ENCODE measurements around the gene UNC5B. TPM values are rescaled to one million over a fixed set of nuclear protein-coding genes. Genes with fewer than 3 reads are reported as not detected.

The UNC5B gene
- total RNA-seq, 1 experiment from 2014 or later: 22.0 TPM

DNA sequence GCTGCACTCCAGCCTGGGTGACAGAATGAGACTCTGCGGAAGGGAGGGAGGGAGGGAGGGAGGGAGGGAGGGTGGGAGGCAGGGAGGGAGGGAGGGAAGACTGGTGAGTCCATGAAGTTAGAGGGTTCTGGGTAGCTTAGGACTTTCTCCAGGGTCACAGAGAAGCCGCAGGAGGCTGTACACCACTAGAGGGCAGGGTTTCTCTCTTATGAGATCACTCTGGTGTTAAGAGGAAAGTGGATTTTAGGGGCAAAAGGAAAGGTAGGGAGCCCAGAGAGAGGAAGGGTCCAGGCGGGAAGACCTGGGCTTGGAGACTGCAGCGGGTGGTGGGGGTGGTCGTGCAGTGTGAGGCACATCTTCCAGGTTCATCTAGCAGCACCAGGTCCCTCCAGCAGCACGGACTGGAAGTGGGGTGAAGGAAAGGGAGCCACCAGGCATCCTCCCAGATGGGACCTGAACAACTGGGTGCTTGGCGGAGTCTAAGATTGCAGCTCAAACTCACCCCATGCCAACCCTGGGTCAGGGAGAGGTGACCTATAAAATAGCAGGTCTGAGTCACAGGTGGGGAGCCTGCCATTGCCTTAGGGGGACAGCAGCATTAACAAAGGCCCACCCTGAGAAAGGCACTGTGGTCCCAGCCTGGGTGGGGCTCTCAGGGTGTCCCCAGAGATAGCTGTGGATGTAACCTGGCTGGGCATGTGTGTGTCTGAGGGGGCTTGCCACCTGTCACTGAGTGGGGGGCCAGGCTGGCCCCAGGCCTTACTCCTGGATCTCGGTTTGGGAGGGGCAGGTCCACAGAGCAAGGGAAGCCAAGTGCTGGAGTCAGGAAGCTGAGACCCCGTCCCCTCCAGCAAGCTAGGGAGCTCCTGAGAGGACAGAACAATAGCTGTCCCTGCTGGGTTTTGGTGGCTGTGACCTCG, 58.2 kb downstream of the UNC5B start:
- DNase-seq (ENCODE audit: low read depth, low spot score) (peak; percentile 68), ATAC-seq (peak; percentile 91)
- Histone ChIP-seq H3K9me3 (ENCODE audit: control insufficient read depth in 1 of 2, insufficient read depth in 1 of 2, low read depth in 1 of 2, low read length in 2 of 2) (no peaks in the 10 kb centered on the region), H3K4me2 (ENCODE audit: low read length) (peak overlapping the region; percentile 20; the same call in 1 of the 2 replicates), H3K4me1 (ENCODE audit: control insufficient read depth in 1 of 2, insufficient read depth in 2 of 2, low read length in 2 of 2) (peaks cover 24 to 34% of the 10 kb centered on the region in 2 experiments; a peak in 3 of 4 replicates), H3K79me2 (ENCODE audit: insufficient read depth, low read length) (no peaks in the 10 kb centered on the region), H3K36me3 (ENCODE audit: control insufficient read depth in 1 of 2, insufficient read depth in 2 of 2, low read length in 2 of 2) (no peaks in the 10 kb centered on the region), H3K27me3 (ENCODE audit: insufficient read depth, low read length) (no peaks in the 10 kb centered on the region), H3K9ac (ENCODE audit: low read length) (no peak overlapping the region), H4K20me1 (ENCODE audit: insufficient read depth) (no peaks in the 10 kb centered on the region), H3K4me3 (replicated peaks in 1 of 2; ENCODE audit: low read depth in 1 of 2, low read length in 2 of 2) (no peak overlapping the region), H2AFZ (ENCODE audit: low read depth, low read length, poor library complexity, severe bottlenecking) (no peak overlapping the region), H3K9me2 (ENCODE audit: insufficient read depth) (no peaks in the 10 kb centered on the region), H3K27ac (ENCODE audit: low read depth, low read length) (no peak overlapping the region)
- no TSS peak for BruUV-seq (replicated peaks)
- TF ChIP-seq RAD21 (IDR thresholded peaks at IDR 0.05; ENCODE audit: low read depth) (peak; percentile 57), ELF1 (IDR thresholded peaks at IDR 0.05; ENCODE audit: borderline replicate concordance, low read depth) (no peak), SRF (IDR thresholded peaks at IDR 0.05; ENCODE audit: low read depth) (no peak), SP1 (IDR thresholded peaks at IDR 0.05; ENCODE audit: low read depth) (no peak), YY1 (IDR thresholded peaks at IDR 0.05; ENCODE audit: extremely low read depth, insufficient replicate concordance, low read depth, low read length) (peak; percentile 27), EZH2 (IDR thresholded peaks at IDR 0.05) (no peak), JUND (IDR thresholded peaks at IDR 0.05) (no peak), CEBPB (IDR thresholded peaks at IDR 0.05; ENCODE audit: low read depth) (no peak), FOSL1 (IDR thresholded peaks at IDR 0.05; ENCODE audit: low read depth) (no peak), POLR2A (IDR thresholded peaks at IDR 0.05; ENCODE audit: borderline replicate concordance, extremely low read depth, insufficient read depth, insufficient read length) (no peak), EZH2phosphoT487 (IDR thresholded peaks at IDR 0.05; ENCODE audit: borderline replicate concordance) (no peak)
- TF ChIP-seq, protein P1, sequence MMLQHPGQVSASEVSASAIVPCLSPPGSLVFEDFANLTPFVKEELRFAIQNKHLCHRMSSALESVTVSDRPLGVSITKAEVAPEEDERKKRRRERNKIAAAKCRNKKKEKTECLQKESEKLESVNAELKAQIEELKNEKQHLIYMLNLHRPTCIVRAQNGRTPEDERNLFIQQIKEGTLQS (IDR thresholded peaks at IDR 0.05): no peak
- TF ChIP-seq, protein P2, sequence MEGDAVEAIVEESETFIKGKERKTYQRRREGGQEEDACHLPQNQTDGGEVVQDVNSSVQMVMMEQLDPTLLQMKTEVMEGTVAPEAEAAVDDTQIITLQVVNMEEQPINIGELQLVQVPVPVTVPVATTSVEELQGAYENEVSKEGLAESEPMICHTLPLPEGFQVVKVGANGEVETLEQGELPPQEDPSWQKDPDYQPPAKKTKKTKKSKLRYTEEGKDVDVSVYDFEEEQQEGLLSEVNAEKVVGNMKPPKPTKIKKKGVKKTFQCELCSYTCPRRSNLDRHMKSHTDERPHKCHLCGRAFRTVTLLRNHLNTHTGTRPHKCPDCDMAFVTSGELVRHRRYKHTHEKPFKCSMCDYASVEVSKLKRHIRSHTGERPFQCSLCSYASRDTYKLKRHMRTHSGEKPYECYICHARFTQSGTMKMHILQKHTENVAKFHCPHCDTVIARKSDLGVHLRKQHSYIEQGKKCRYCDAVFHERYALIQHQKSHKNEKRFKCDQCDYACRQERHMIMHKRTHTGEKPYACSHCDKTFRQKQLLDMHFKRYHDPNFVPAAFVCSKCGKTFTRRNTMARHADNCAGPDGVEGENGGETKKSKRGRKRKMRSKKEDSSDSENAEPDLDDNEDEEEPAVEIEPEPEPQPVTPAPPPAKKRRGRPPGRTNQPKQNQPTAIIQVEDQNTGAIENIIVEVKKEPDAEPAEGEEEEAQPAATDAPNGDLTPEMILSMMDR (IDR thresholded peaks at IDR 0.05 in 2 of 3, conservative IDR thresholded peaks at IDR 0.05 in 1 of 3; ENCODE audit: borderline replicate concordance in 1 of 3, insufficient read depth in 1 of 3, low read depth in 2 of 3, low read length in 2 of 3): peak; percentile 32 to 85 (median 65); a peak in 5 of 6 replicates
- TF ChIP-seq, protein P3, sequence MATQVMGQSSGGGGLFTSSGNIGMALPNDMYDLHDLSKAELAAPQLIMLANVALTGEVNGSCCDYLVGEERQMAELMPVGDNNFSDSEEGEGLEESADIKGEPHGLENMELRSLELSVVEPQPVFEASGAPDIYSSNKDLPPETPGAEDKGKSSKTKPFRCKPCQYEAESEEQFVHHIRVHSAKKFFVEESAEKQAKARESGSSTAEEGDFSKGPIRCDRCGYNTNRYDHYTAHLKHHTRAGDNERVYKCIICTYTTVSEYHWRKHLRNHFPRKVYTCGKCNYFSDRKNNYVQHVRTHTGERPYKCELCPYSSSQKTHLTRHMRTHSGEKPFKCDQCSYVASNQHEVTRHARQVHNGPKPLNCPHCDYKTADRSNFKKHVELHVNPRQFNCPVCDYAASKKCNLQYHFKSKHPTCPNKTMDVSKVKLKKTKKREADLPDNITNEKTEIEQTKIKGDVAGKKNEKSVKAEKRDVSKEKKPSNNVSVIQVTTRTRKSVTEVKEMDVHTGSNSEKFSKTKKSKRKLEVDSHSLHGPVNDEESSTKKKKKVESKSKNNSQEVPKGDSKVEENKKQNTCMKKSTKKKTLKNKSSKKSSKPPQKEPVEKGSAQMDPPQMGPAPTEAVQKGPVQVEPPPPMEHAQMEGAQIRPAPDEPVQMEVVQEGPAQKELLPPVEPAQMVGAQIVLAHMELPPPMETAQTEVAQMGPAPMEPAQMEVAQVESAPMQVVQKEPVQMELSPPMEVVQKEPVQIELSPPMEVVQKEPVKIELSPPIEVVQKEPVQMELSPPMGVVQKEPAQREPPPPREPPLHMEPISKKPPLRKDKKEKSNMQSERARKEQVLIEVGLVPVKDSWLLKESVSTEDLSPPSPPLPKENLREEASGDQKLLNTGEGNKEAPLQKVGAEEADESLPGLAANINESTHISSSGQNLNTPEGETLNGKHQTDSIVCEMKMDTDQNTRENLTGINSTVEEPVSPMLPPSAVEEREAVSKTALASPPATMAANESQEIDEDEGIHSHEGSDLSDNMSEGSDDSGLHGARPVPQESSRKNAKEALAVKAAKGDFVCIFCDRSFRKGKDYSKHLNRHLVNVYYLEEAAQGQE (IDR thresholded peaks at IDR 0.05; ENCODE audit: low read depth): no peak
- ChIA-PET RAD21 (ENCODE audit: low non-redundant PET in 1 of 2, low total read pairs in 2 of 2, uncharacterized antibody in 2 of 2, unreplicated experiment in 2 of 2) (interaction anchor here in 1 of 2 experiments (0.8 kb wide), 1 partner anchor 366 kb away, joined by 4 read pairs; no protein-coding TSS in a partner anchor), POLR2A (interaction anchor here (0.7 to 1.6 kb wide), 4 partner anchors 10 to 53 kb away, joined by 3 to 7 read pairs (median 4); no protein-coding TSS in a partner anchor), CTCF (interaction anchor here (0.6 to 2.2 kb wide), 21 partner anchors 8 to 383 kb away, joined by 3 to 45 read pairs (median 3); no protein-coding TSS in a partner anchor)
- intact Hi-C loops (cut with micrococcal nuclease): loop anchor here (2.0 to 5.0 kb wide), 2 partner anchors 343 to 368 kb away; no protein-coding TSS in a partner anchor

Measured in HCT116 (cell line).